Epidermal melanocyte (primary cell): ENCODE measurements around the gene GET3.
"Not testable (repeated sequence)": the region's sequence is repeated elsewhere in the genome, so short reads cannot be mapped to it uniquely, and the experiment has no call there.

ENCODE experiments used
- DNase-seq: peaks from one replicate; pipeline ENCODE4 v3.0.0; 2011; ENCODE audit warnings: low spot score; ENCODE audit not compliant: insufficient read length

GET3 gene

GRCh38 chr19:12790628-12791344 is 53.5 kb downstream of the GET3 start:
- DNase-seq, result no peak

- peak; percentile 97 for DNase-seq
Observed at GRCh38 chr19:12791345-12792050, 54.2 kb downstream of the GET3 start, which contains the start of gene JUNB. Gene JUNB (plus strand): TSS chr19:12791486. CDS start chr19:12791772, 286 bp downstream.

GRCh38 chr19:12792051-12792852 is 55.0 kb downstream of the GET3 start:
- no peak for DNase-seq

- no peak for DNase-seq
Observed at GRCh38 chr19:12792853-12793289, 55.6 kb downstream of the GET3 start.

GRCh38 chr19:12793290-12794195 is 56.2 kb downstream of the GET3 start:
- peak; percentile 97 for DNase-seq

- no peak for DNase-seq
Observed at GRCh38 chr19:12794196-12794941, 57.1 kb downstream of the GET3 start.

GRCh38 chr19:12794971-12795381 is 57.7 kb downstream of the GET3 start:
- no peak for DNase-seq

GRCh38 chr19:12796146-12797071 is 59.1 kb downstream of the GET3 start:
- no peak for DNase-seq

- no peak for DNase-seq
Observed at GRCh38 chr19:12797141-12797587, 59.9 kb downstream of the GET3 start.

- not testable (repeated sequence) for DNase-seq
Observed at GRCh38 chr19:12797607-12798006, 60.3 kb downstream of the GET3 start.
